Lower leg skin (tissue), 4 donors: ENCODE data around the gene HMG20B. TPM values are rescaled to one million over a fixed set of nuclear protein-coding genes. Genes with fewer than 3 reads are reported as not detected.
"Not testable (repeated sequence)": the region's sequence is repeated elsewhere in the genome, so short reads cannot be mapped to it uniquely, and the experiment has no call there.

Experiments used
- DNase-seq, 2 donors: peaks; one replicate each; pipeline ENCODE4 v3.0.0-alpha.2; 2019; ENCODE audit warnings: low spot score in 2 of 2
- H3K4me3 ChIP-seq: fragments of 200-600 bp; sonication (generic); 2 replicates; pipeline ENCODE4 v1.5.1; 2017; ENCODE audit warnings: mild to moderate bottlenecking, low read depth; ENCODE audit not compliant: poor library complexity, severe bottlenecking
- CTCF ChIP-seq, 3 donors: fragments of 450-650 bp; IDR thresholded peaks; one replicate each; pipeline ENCODE4 v1.5.1; 2016; ENCODE audit warnings: antibody characterized with exemption in 3 of 3, mild to moderate bottlenecking in 3 of 3, moderate library complexity in 2 of 3
- POLR2A ChIP-seq, 2 donors: fragments of 450-650 bp; IDR thresholded peaks; one replicate each; pipeline ENCODE4 v1.6.1; 2016 to 2017; ENCODE audit warnings: antibody characterized with exemption in 2 of 2, mild to moderate bottlenecking in 1 of 2, moderate library complexity in 1 of 2
- WGBS, 2 donors: methylation state at CpG; one replicate each; pipeline ENCODE4 v1.1.5; 2018; 5-methylcytosine and 5-hydroxymethylcytosine counted together
- intact Hi-C: fragments of 100-400 bp; cut with DNase I; formaldehyde crosslinking; loops from one replicate; pipeline ENCODE4 v1.15.0; 2023; ENCODE audit warnings: low total_unique reads
- total RNA-seq, 4 donors: library from RNA; depleted of rRNA; stranded (reverse); fragments of >200 nt; gene quantifications; one replicate each; pipeline ENCODE4 v1.1.0, GENCODE V29; 2016

HMG20B gene
- total RNA-seq, 4 donors from 2014 or later = 112 to 135 (median 123) TPM

GRCh38 chr19:3527238-3527910 lies 45.4 kb upstream of the HMG20B start:
- intact Hi-C loops = loop anchor here (10.0 kb wide), 1 partner anchor 87 kb away; no protein-coding TSS in a partner anchor
- TF ChIP-seq POLR2A (IDR thresholded peaks at IDR 0.05) = no peak
- no peak for TF ChIP-seq CTCF (IDR thresholded peaks at IDR 0.05)
- WGBS, 2 donors = 94 to 95% methylated on average over 17 to 20 of the region's 21 CpGs
- DNase-seq = no peak
- H3K4me3 ChIP-seq = no peak overlapping the region

GRCh38 chr19:3528080-3528479 lies 44.7 kb upstream of the HMG20B start:
- no peak for DNase-seq
- no peak overlapping the region for H3K4me3 ChIP-seq
- intact Hi-C loops = loop anchor here (10.0 kb wide), 1 partner anchor 87 kb away; no protein-coding TSS in a partner anchor
- TF ChIP-seq CTCF (IDR thresholded peaks at IDR 0.05) (no peak), POLR2A (IDR thresholded peaks at IDR 0.05) (no peak)
- WGBS, 2 donors = 91 to 96% methylated on average over 11 to 14 of the region's 14 CpGs

- intact Hi-C loops = loop anchor here (10.0 kb wide), 1 partner anchor 86 kb away; no protein-coding TSS in a partner anchor
- DNase-seq = no peak
- WGBS, 2 donors = 92 to 94% methylated on average over 20 of the region's 20 CpGs
- TF ChIP-seq CTCF (IDR thresholded peaks at IDR 0.05) (no peak), POLR2A (IDR thresholded peaks at IDR 0.05) (no peak)
- no peak overlapping the region for H3K4me3 ChIP-seq
These were observed 44.1 kb upstream of the HMG20B start for GRCh38 chr19:3528539-3529211.

GRCh38 chr19:3529299-3529698 lies 43.4 kb upstream of the HMG20B start:
- intact Hi-C loops = loop anchor here (10.0 kb wide), 1 partner anchor 86 kb away; no protein-coding TSS in a partner anchor
- not testable (repeated sequence) for DNase-seq, H3K4me3 ChIP-seq
- 93 to 94% methylated on average over 7 of the region's 7 CpGs for WGBS, 2 donors

- WGBS, 2 donors = 95 to 96% methylated on average over 12 of the region's 12 CpGs
- intact Hi-C loops = no loop called here
These were observed 42.4 kb upstream of the HMG20B start for GRCh38 chr19:3530389-3530788.

More at GRCh38 chr19:3530389-3530788, 42.4 kb upstream of the HMG20B start:
- TF ChIP-seq POLR2A (IDR thresholded peaks at IDR 0.05) (no peak), CTCF (IDR thresholded peaks at IDR 0.05) (no peak)
- H3K4me3 ChIP-seq = no peak overlapping the region
- DNase-seq = no peak
